GM12878 (cell line): ENCODE data around the gene NKAIN2.

Source experiments
- BRCA1 ChIP-seq: IDR thresholded peaks from 2 replicates; pipeline ENCODE4 v1.6.1; 2011; ENCODE audit warnings: low read depth, low read length, improper control_type of control experiment
- CEBPZ ChIP-seq: fragments of 150-350 bp; IDR thresholded peaks from 2 replicates; pipeline ENCODE4 v1.6.1; 2016; ENCODE audit warnings: low read depth, low read length
- CTCF ChIP-seq, 3 experiments: IDR thresholded peaks in 2 of 3; conservative IDR thresholded peaks in 1 of 3; 2 replicates each; pipeline ENCODE4 v1.5.1; 2011; ENCODE audit warnings: low read depth in 3 of 3, low read length in 3 of 3, mild to moderate bottlenecking in 3 of 3, control low read depth in 2 of 3, moderate library complexity in 2 of 3, inconsistent platforms in 1 of 3, mixed read lengths in 1 of 3; ENCODE audit not compliant: control insufficient read depth in 2 of 3, insufficient read depth in 1 of 3; ENCODE audit errors: extremely low read depth in 1 of 3
- ESRRA ChIP-seq: IDR thresholded peaks from 2 replicates; pipeline ENCODE4 v1.6.1; 2012; ENCODE audit warnings: mild to moderate bottlenecking, low read length, improper control_type of control experiment
- EZH2 ChIP-seq: IDR thresholded peaks from 2 replicates; pipeline ENCODE4 v1.6.1; 2012; ENCODE audit warnings: low read depth, mild to moderate bottlenecking, control low read depth, inconsistent platforms, low read length, borderline replicate concordance; ENCODE audit not compliant: control insufficient read depth
- FOS ChIP-seq: IDR thresholded peaks from 3 replicates; pipeline ENCODE4 v1.6.1; 2011; ENCODE audit warnings: borderline replicate concordance; ENCODE audit not compliant: insufficient read length; ENCODE audit errors: extremely low read depth
- IKZF2 ChIP-seq, 2 experiments: fragments of 450-650 bp; IDR thresholded peaks; 2 replicates each; pipeline ENCODE4 v1.6.1; 2017; ENCODE audit warnings: mild to moderate bottlenecking in 2 of 2, moderate library complexity in 2 of 2
- MTA2 ChIP-seq: fragments of 450-650 bp; IDR thresholded peaks from 2 replicates; pipeline ENCODE4 v1.6.1; 2016; ENCODE audit warnings: low read depth, mild to moderate bottlenecking, moderate library complexity
- NR2C2 ChIP-seq: IDR thresholded peaks from 2 replicates; pipeline ENCODE4 v1.6.1; 2011; ENCODE audit warnings: borderline replicate concordance, low read depth; ENCODE audit not compliant: control insufficient read depth, insufficient read length
- POLR2AphosphoS5 ChIP-seq: IDR thresholded peaks from 2 replicates; pipeline ENCODE4 v1.6.1; 2011; ENCODE audit warnings: mild to moderate bottlenecking, low read length, inconsistent platforms
- RB1 ChIP-seq: fragments of 450-650 bp; formaldehyde crosslinking; IDR thresholded peaks from 2 replicates; pipeline ENCODE4 v1.6.1; 2017; ENCODE audit warnings: mild to moderate bottlenecking, borderline replicate concordance
- REST ChIP-seq: IDR thresholded peaks from 2 replicates; pipeline ENCODE4 v1.6.1; 2012; ENCODE audit warnings: mild to moderate bottlenecking, low read depth, low read length
- ZNF384 ChIP-seq: IDR thresholded peaks from 2 replicates; pipeline ENCODE4 v1.6.1; 2012; ENCODE audit warnings: low read depth, mild to moderate bottlenecking, low read length, improper control_type of control experiment, borderline replicate concordance
- ZSCAN29 ChIP-seq: fragments of 450-650 bp; IDR thresholded peaks from 2 replicates; pipeline ENCODE4 v1.6.1; 2017; ENCODE audit warnings: mild to moderate bottlenecking, moderate library complexity

- no peak for TF ChIP-seq BRCA1
- no peak for TF ChIP-seq ESRRA
- TF ChIP-seq CTCF (IDR thresholded peaks at IDR 0.05 in 2 of 3, conservative IDR thresholded peaks at IDR 0.05 in 1 of 3; ENCODE audit: control insufficient read depth in 2 of 3, extremely low read depth in 1 of 3, insufficient read depth in 1 of 3, low read depth in 3 of 3, low read length in 3 of 3): no peak
- no peak for TF ChIP-seq FOS
- TF ChIP-seq NR2C2: no peak
- TF ChIP-seq REST: no peak
- TF ChIP-seq CEBPZ: no peak
- no peak for TF ChIP-seq POLR2AphosphoS5
- TF ChIP-seq ZSCAN29: no peak
- TF ChIP-seq MTA2: no peak
- TF ChIP-seq RB1: no peak
- TF ChIP-seq ZNF384: no peak
- no peak for TF ChIP-seq EZH2
- TF ChIP-seq IKZF2 (IDR thresholded peaks at IDR 0.05): no peak
Observed at GRCh38 chr6:124273701-124274100, 470.0 kb downstream of the NKAIN2 start.
